SU-DHL-6 (cell line): ENCODE data around the gene DDIAS.

Experiments
- CTCF ChIP-seq: fragments of 200-600 bp; sonication (generic); IDR thresholded peaks from one replicate; pipeline ENCODE4 v1.5.1; 2017; ENCODE audit warnings: antibody characterized with exemption, mild to moderate bottlenecking, low read length, moderate library complexity; ENCODE audit not compliant: insufficient read depth, poor library complexity, severe bottlenecking
- EZH2phosphoT487 ChIP-seq: fragments of 200-600 bp; sonication (generic), shearing (Covaris generic); conservative IDR thresholded peaks from 2 replicates; pipeline ENCODE4 v1.6.1; 2018; ENCODE audit warnings: mild to moderate bottlenecking, antibody characterized with exemption, low read length, moderate library complexity, mixed read lengths

GRCh38 chr11:82855616-82856015 is 45.9 kb upstream of the DDIAS start:
- no peak for TF ChIP-seq CTCF
- no peak for TF ChIP-seq EZH2phosphoT487
